GM10266 (cell line): ENCODE measurements around the gene PTGS1.
"Not testable (repeated sequence)": the region's sequence is repeated elsewhere in the genome, so short reads cannot be mapped to it uniquely, and the experiment has no call there.

Experiments
- DNase-seq: peaks from one replicate; pipeline ENCODE4 v3.0.0; 2012; ENCODE audit errors: extremely low spot score
- TF ChIP-seq, protein P1 (sequence below): IDR thresholded peaks from 2 replicates; pipeline ENCODE4 v1.5.1; 2012; ENCODE audit warnings: mild to moderate bottlenecking, low read depth; ENCODE audit not compliant: control insufficient read depth, insufficient read depth; ENCODE audit errors: missing control alignments

PTGS1 gene

DNA sequence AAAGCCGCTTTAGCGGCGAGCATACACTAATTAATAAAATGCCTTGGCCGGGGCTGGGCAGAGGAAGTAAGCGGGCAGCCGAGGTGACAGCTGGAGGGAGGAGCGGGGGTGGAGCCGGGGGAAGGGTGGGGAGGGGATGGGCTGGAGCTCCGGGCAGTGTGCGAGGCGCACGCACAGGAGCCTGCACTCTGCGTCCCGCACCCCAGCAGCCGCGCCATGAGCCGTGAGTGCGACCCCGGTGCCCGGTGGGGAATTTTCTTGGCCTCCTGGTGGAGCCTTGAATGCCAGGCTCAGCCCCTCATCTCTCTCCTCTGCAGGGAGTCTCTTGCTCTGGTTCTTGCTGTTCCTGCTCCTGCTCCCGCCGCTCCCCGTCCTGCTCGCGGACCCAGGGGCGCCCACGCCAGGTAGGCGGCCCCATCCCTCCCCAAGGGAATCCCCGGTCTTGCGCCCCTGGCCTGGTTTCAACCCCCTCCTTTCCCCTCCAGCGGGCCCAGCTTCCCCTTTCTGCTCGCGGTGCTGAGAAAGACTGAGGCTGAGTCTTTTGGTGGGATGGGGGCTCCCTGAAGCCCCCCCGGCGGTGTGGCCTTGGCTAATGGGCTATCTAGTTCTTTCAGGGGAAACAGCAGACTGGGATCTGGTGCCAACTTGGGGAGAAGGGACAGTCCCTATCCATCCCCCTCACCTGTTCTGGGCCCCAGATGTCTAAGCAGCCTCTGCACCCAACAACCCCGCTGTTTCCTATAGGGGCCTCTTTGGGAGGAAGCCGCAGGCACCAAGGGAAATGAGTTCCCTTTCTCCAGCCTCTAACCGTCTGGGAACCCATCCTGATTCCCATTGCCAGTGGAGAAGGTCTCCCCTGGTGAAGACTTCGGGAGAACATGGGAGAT is at the start of gene PTGS1:
PTGS1 (plus strand) TSS at position 156 of the 887 bp plus-strand sequence; CDS start at position 217, 61 bp downstream.
- DNase-seq: no peak
- TF ChIP-seq, protein P1, sequence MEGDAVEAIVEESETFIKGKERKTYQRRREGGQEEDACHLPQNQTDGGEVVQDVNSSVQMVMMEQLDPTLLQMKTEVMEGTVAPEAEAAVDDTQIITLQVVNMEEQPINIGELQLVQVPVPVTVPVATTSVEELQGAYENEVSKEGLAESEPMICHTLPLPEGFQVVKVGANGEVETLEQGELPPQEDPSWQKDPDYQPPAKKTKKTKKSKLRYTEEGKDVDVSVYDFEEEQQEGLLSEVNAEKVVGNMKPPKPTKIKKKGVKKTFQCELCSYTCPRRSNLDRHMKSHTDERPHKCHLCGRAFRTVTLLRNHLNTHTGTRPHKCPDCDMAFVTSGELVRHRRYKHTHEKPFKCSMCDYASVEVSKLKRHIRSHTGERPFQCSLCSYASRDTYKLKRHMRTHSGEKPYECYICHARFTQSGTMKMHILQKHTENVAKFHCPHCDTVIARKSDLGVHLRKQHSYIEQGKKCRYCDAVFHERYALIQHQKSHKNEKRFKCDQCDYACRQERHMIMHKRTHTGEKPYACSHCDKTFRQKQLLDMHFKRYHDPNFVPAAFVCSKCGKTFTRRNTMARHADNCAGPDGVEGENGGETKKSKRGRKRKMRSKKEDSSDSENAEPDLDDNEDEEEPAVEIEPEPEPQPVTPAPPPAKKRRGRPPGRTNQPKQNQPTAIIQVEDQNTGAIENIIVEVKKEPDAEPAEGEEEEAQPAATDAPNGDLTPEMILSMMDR: no peak

DNA sequence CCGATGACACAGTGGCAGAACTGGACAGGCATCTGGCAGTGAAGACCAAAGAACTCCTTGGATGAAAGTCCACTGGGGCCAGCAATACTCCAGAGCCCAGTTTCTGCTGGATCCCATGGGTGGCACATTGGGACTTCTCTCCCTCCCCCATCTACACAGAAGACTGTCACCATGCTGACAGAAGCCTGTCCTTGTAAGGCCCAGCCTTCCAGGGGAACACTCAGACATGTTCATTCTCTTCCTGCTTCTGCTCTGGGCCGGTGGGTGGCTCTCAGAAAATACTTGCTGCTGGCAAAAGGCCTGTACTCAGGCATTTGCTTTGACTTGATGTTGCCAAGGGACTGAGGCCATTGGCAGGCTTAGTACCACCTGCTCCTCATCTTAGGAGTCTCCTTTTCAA is 48.3 kb upstream of the PTGS1 start:
- TF ChIP-seq, protein P1: no peak
- DNase-seq: no peak

DNA sequence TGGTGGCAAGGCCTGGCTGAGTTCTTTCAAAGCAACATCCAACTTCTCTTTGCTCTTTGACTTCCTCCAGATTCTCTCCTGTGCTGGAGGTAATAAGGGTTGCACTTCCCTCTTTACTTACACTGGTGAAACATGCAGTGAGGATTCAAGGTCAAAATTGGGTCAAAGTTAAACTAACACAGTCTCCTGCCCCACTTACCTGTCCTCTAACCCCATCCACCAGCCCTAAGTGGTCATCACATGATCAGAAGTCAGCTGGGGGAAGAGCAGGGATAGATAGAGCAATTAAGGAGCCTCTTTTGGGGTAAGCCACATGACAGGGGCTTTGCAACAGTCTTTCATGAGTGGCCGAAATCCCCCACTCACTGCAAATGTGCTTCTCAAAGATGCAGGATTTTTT is 46.2 kb upstream of the PTGS1 start:
- DNase-seq: not testable (repeated sequence)

DNA sequence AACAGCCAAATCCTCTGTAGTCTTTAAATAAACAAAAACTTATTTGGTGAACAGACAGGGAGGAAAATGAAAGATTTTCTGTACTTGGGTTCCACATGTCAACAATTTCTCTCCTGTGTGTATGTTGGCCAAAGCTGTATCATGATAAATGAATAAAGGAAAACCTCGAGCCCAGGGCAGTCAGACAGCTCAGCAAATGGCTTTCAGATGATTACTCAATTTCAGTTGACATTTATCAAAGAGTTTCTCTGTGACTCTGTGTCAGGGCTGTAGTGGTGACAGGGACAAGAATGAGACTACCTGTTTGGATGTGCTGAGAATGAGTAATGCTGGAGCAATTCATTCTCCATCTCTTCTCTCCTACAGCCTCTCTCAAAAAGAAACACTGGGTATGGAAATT is 45.7 kb upstream of the PTGS1 start:
- TF ChIP-seq, protein P1: no peak

DNA sequence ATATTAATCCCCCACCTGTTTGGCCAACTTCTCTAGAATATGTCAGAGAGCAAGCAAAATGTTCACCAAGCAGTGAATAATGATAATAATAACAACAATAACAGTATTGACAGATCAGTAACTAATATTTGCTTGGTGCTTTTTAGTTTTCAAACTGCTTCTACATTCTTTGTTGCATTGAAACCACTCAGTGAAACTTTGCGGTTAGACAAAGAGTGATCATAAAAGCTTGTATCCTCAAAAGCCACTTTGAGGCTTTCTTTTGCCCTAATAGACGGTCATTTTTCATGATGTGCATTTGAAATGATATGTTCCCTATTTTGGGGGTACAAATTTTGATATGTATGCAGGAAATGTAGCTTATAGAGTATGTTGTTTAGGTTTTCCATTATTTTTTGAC is 43.6 kb upstream of the PTGS1 start:
- TF ChIP-seq, protein P1: no peak
- DNase-seq: no peak

More for the DNA sequence above, 45.7 kb upstream of the PTGS1 start:
- DNase-seq: no peak

DNA sequence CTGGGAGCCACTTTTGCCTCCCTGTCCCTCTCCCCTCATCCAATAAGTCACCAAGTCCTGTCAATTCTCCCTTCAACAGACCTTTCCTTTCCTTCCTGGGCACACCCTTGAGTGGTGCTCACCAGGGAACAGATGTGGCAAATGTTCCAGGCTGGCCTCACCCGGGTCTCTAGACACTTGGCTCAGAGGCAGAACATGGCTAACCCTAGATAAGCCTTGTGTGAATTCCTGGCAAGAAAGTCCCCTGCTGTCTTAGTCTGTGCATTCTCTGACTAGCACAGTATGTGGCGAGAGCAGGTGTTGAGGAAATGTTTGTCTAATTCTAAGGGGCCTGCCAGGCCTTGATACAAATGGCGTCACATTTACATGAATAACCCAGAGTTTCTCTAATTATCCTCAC is 41.2 kb upstream of the PTGS1 start:
- TF ChIP-seq, protein P1: no peak

DNA sequence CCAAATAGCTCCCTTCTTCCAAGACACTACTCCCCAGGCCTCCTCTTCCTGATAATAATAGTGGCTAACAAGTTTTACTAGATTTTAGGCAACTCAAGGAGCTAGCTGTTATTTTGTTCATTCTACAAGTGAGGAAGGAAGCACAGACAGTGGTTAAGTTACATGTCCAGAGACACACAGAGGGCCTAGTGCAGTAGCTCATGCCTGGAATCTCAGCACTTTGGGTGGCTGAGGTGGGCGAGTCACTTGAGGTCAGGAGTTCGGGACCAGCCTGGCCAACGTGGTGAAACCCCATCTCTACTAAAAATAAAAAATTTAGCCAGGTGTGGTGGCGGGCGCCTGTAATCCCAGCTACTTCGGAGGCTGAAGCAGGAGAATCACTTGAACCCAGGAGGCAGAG is 40.4 kb upstream of the PTGS1 start:
- not testable (repeated sequence) for DNase-seq

More for the DNA sequence above, 41.2 kb upstream of the PTGS1 start:
- no peak for DNase-seq

DNA sequence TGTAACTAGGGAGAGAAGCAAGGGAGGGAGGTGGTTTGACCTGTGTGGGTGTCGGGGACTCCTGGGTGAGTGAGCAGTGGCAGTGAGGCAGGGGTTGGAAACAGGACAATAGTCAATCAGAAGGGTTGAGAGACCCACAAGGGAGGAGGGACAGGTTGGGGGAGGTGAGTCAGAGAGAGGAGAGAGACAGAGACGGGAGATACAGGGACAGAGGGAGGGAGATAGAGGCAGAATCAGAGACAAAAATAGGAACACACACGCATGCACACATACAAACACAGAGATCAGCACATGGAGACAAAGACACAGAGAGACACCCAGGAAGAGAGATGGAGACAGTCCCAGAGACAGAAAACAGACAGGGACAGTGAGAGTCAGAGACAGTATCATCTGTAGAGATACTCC is 39.3 kb upstream of the PTGS1 start:
- no peak for DNase-seq
- TF ChIP-seq, protein P1: no peak
